Measurements from ENCODE around the gene ATXN10.

Gene ATXN10

DNA sequence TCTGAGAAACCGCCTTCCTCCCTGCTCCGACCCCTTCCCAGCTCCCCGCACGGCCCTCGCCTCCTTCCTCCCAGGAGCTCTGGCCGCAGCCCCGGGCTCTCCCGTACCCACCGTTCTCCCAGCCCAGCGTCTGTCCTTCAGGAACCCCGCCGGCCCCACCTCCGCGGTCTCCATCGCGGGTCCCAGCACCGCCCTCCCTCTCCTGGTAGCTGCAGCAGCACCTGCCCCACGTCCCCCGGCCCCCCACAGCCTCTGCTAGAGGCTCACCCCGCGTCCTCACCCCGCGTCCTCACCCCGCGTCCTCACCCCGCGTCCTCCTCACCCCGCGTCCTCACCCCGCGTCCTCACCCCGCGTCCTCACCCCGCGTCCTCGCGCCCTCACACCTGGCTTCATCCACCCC, 219.4 kb downstream of the ATXN10 start:
- TF ChIP-seq POLR2AphosphoS5 (IDR thresholded peaks at IDR 0.05; ENCODE audit: low read depth, low read length) (no peak), SIN3A (IDR thresholded peaks at IDR 0.05; ENCODE audit: borderline replicate concordance, insufficient read depth, low read length) (no peak), FOXP2 (optimal IDR thresholded peaks at IDR 0.05; ENCODE audit: borderline replicate concordance, extremely low read depth, extremely low read length, insufficient read depth) (no peak), TAF1 (IDR thresholded peaks at IDR 0.05; ENCODE audit: borderline replicate concordance, insufficient read depth, low read length) (no peak)
- TF ChIP-seq, protein P1, sequence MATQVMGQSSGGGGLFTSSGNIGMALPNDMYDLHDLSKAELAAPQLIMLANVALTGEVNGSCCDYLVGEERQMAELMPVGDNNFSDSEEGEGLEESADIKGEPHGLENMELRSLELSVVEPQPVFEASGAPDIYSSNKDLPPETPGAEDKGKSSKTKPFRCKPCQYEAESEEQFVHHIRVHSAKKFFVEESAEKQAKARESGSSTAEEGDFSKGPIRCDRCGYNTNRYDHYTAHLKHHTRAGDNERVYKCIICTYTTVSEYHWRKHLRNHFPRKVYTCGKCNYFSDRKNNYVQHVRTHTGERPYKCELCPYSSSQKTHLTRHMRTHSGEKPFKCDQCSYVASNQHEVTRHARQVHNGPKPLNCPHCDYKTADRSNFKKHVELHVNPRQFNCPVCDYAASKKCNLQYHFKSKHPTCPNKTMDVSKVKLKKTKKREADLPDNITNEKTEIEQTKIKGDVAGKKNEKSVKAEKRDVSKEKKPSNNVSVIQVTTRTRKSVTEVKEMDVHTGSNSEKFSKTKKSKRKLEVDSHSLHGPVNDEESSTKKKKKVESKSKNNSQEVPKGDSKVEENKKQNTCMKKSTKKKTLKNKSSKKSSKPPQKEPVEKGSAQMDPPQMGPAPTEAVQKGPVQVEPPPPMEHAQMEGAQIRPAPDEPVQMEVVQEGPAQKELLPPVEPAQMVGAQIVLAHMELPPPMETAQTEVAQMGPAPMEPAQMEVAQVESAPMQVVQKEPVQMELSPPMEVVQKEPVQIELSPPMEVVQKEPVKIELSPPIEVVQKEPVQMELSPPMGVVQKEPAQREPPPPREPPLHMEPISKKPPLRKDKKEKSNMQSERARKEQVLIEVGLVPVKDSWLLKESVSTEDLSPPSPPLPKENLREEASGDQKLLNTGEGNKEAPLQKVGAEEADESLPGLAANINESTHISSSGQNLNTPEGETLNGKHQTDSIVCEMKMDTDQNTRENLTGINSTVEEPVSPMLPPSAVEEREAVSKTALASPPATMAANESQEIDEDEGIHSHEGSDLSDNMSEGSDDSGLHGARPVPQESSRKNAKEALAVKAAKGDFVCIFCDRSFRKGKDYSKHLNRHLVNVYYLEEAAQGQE (IDR thresholded peaks at IDR 0.05; ENCODE audit: insufficient read depth in 1 of 2, low read depth in 2 of 2, low read length in 2 of 2), result no peak

DNA sequence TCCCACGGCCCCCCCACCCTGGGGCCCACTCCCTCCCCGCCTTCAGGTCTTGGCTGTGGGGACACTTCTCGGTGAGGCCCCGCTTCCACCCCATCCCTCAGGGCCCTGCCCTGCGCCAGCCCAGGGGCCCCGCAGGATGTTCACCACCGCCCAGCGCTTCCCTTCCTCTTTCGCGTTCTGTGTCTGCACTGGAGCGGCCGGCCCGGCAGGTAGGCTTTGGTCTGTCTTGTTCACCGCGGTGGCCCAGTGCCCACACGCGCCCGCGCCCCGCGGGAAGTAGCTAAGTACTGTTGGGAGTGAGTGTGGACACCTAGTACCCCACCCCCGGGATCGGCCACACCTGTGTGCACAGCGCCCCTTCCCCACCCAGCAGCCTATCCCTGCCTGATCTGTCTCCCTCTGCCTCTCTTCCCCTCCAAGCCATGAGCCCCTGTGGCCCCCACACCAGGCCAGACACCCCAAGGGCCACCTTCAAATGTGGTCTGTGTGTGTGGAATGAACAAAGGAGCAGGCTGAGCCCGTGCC, 219.9 kb downstream of the ATXN10 start:
- TF ChIP-seq POLR2AphosphoS5 (IDR thresholded peaks at IDR 0.05; ENCODE audit: low read depth, low read length), result no peak
- TF ChIP-seq, protein P1 (IDR thresholded peaks at IDR 0.05; ENCODE audit: insufficient read depth in 1 of 2, low read depth in 2 of 2, low read length in 2 of 2), result no peak
- no peak for TF ChIP-seq SIN3A (IDR thresholded peaks at IDR 0.05; ENCODE audit: borderline replicate concordance, insufficient read depth, low read length)
- TF ChIP-seq TAF1 (IDR thresholded peaks at IDR 0.05; ENCODE audit: borderline replicate concordance, insufficient read depth, low read length), result no peak
- TF ChIP-seq FOXP2 (optimal IDR thresholded peaks at IDR 0.05; ENCODE audit: borderline replicate concordance, extremely low read depth, extremely low read length, insufficient read depth), result no peak

DNA sequence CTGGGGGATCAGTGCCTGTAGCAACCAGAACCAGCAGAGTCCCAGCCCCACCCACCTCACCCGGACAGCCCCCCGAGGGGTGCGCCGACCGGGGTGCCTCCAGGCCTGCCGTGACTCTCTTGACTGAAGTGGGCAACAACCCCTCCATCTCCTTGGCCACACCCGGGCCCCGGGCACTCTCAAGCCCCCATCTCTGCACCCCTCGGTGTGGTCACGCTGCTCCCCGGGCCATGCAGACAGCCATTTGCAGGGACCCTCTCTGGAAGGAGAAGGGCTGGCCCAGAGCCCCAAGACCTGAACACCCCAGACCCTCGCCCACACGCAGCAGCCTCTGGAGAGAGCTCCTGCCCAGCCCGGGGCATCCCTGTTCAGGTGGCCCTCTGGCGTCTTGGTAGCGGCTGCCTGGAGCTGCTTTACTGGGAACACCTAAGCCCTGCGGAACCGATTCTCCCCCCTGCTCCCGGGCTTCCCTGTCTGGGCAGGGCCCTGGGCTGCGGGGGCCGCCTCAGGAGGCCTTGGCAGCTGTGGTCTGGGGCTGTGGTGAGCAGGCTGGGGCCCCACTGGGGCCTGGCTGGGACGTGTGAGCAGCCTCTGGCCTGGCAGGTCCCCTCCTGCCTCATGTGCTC, 220.5 kb downstream of the ATXN10 start:
- no peak for TF ChIP-seq SIN3A (IDR thresholded peaks at IDR 0.05; ENCODE audit: borderline replicate concordance, insufficient read depth, low read length)
- no peak for TF ChIP-seq TAF1 (IDR thresholded peaks at IDR 0.05; ENCODE audit: borderline replicate concordance, insufficient read depth, low read length)
- no peak for TF ChIP-seq FOXP2 (optimal IDR thresholded peaks at IDR 0.05; ENCODE audit: borderline replicate concordance, extremely low read depth, extremely low read length, insufficient read depth)

DNA sequence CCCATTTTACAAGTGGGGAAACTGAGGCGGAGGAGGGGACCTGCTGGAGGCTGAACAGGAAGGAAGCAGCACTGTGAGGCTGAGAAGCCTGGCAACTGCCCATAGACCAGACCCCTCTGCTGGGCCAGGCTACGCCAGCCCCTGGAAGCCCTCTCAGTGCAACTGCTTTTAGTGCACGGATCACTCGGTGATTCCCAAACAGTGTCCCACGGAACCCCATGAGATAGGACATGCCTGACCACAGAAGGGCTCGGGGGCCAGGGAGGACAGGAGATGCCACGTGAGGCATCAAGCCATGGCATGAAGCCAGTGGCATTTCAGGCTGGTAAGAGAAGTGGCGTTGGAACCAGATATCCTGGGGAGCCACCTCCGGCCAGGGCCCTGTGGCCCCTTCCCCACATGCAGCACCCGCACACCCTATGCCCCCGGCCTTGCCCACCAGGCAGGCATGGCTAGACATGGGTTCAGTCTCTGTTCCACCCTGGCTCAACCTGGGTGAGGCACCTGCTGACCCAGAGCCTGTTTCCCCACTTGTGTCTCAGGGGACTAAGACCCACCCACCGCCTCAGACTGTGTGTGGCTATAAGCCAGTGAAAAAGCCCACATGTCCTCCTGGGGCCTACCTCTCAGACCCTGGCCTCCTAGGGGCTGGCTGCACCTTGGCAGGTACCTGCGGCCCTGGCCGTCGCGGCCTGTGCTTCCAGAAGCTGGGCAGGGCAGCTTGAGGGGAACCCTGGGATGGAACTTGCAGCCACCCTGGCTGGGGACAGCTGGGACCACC, 221.2 kb downstream of the ATXN10 start:
- TF ChIP-seq POLR2AphosphoS5 (IDR thresholded peaks at IDR 0.05; ENCODE audit: low read depth, low read length) (no peak), FOXP2 (optimal IDR thresholded peaks at IDR 0.05; ENCODE audit: borderline replicate concordance, extremely low read depth, extremely low read length, insufficient read depth) (no peak), TAF1 (IDR thresholded peaks at IDR 0.05; ENCODE audit: borderline replicate concordance, insufficient read depth, low read length) (no peak), SIN3A (IDR thresholded peaks at IDR 0.05; ENCODE audit: borderline replicate concordance, insufficient read depth, low read length) (no peak)
- TF ChIP-seq, protein P1 (IDR thresholded peaks at IDR 0.05; ENCODE audit: insufficient read depth in 1 of 2, low read depth in 2 of 2, low read length in 2 of 2), result no peak

DNA sequence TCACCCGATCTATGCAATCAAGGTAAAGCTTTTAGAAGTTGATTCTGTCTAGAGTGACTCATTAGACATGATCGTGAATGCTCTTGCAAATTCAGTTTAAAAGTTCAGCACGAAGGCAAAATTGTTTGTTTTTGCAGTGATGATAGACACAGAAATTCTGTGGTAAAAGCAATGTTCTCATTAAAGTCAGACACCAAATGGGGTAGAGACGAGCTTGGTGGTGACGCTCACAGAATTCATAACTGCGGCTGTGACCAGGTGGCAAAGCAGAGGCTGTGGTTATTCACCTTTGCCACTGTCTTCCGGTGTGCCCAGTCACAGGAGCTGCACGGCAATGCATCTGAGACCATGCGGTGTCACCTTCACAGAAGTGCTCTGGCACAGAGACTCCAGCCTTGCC, 221.9 kb downstream of the ATXN10 start:
- TF ChIP-seq, protein P1 (IDR thresholded peaks at IDR 0.05; ENCODE audit: insufficient read depth in 1 of 2, low read depth in 2 of 2, low read length in 2 of 2), result no peak
- no peak for TF ChIP-seq SIN3A (IDR thresholded peaks at IDR 0.05; ENCODE audit: borderline replicate concordance, insufficient read depth, low read length)

Data from PFSK-1 (cell line).